C4-2B (cell line): ENCODE measurements around the gene TLR5.
A peak's percentile ranks its signal among the peaks of the same experiment; 100 is the strongest.

Source experiments
- H3K27ac ChIP-seq: fragments of 450-650 bp; 2 replicates; pipeline ENCODE4 v1.5.1; 2017
- CTCF ChIP-seq: fragments of 450-650 bp; conservative IDR thresholded peaks from 2 replicates; pipeline ENCODE4 v1.5.1; 2017; ENCODE audit warnings: mild to moderate bottlenecking
- ZFX ChIP-seq: fragments of 450-650 bp; IDR thresholded peaks from 2 replicates; pipeline ENCODE4 v1.6.1; 2017

The TLR5 gene

GRCh38 chr1:223142795-223143536 is at the start of gene TLR5:
TSS of gene TLR5 (minus strand) at chr1:223143248. CDS start at chr1:223113031, 30,217 bp downstream.
- H3K27ac ChIP-seq = peak within 1 kb of the TSS; percentile 58
- TF ChIP-seq CTCF = peak; percentile 95
- 0 out of 2 replicates have a peak, but pooled peaks have one; percentile 47 for TF ChIP-seq ZFX

- no peak overlapping the region for H3K27ac ChIP-seq
- TF ChIP-seq CTCF (no peak), ZFX (no peak)
These were observed 47.1 kb upstream of the TLR5 start for GRCh38 chr1:223189903-223190724.

- H3K27ac ChIP-seq = no peak overlapping the region
- TF ChIP-seq ZFX (no peak), CTCF (no peak)
These were observed 46.5 kb upstream of the TLR5 start for GRCh38 chr1:223189525-223189902.

GRCh38 chr1:223188618-223189356 is 45.7 kb upstream of the TLR5 start:
- TF ChIP-seq CTCF (no peak), ZFX (no peak)
- H3K27ac ChIP-seq = no peak overlapping the region

- TF ChIP-seq ZFX (no peak), CTCF (no peak)
- H3K27ac ChIP-seq = no peak overlapping the region
These were observed 43.8 kb upstream of the TLR5 start for GRCh38 chr1:223186800-223187199.

- TF ChIP-seq ZFX (no peak), CTCF (no peak)
- no peak overlapping the region for H3K27ac ChIP-seq
These were observed 40.3 kb upstream of the TLR5 start for GRCh38 chr1:223183268-223183862.
